ENCODE data around the gene MED13L. TPM values are rescaled to one million over a fixed set of nuclear protein-coding genes. Genes with fewer than 3 reads are reported as not detected.

The MED13L gene
- total and polyA plus RNA-seq, 2 donors (not counting 3 experiments of a cell fraction or from before 2014, with no cell fraction given) = 27.4 to 93.6 TPM

- no peak for TF ChIP-seq MYC (IDR thresholded peaks at IDR 0.05; ENCODE audit: low read depth, low read length)
- no peak for TF ChIP-seq POLR2A (IDR thresholded peaks at IDR 0.05; ENCODE audit: low read depth, low read length)
- TF ChIP-seq GATA2 (IDR thresholded peaks at IDR 0.05; ENCODE audit: insufficient read depth, insufficient read length, low read depth, low read length) = no peak
- no peak for TF ChIP-seq FOS (IDR thresholded peaks at IDR 0.05; ENCODE audit: borderline replicate concordance, insufficient read depth, low read length)
- no peak for TF ChIP-seq EZH2 (IDR thresholded peaks at IDR 0.05; ENCODE audit: borderline replicate concordance, low read depth, low read length, severe bottlenecking)
- no peak for TF ChIP-seq POLR2AphosphoS5 (IDR thresholded peaks at IDR 0.05; ENCODE audit: insufficient read depth, low read depth, low read length)
- TF ChIP-seq, protein P1, sequence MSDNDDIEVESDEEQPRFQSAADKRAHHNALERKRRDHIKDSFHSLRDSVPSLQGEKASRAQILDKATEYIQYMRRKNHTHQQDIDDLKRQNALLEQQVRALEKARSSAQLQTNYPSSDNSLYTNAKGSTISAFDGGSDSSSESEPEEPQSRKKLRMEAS (IDR thresholded peaks at IDR 0.05; ENCODE audit: insufficient read depth, insufficient read length) = no peak
- TF ChIP-seq, protein P2, sequence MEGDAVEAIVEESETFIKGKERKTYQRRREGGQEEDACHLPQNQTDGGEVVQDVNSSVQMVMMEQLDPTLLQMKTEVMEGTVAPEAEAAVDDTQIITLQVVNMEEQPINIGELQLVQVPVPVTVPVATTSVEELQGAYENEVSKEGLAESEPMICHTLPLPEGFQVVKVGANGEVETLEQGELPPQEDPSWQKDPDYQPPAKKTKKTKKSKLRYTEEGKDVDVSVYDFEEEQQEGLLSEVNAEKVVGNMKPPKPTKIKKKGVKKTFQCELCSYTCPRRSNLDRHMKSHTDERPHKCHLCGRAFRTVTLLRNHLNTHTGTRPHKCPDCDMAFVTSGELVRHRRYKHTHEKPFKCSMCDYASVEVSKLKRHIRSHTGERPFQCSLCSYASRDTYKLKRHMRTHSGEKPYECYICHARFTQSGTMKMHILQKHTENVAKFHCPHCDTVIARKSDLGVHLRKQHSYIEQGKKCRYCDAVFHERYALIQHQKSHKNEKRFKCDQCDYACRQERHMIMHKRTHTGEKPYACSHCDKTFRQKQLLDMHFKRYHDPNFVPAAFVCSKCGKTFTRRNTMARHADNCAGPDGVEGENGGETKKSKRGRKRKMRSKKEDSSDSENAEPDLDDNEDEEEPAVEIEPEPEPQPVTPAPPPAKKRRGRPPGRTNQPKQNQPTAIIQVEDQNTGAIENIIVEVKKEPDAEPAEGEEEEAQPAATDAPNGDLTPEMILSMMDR (IDR thresholded peaks at IDR 0.05; ENCODE audit: extremely low read depth in 1 of 2, insufficient read depth in 1 of 2, low read depth in 1 of 2, low read length in 2 of 2) = no peak
- dilution Hi-C loops (cut with MboI; ENCODE audit: extremely low pct_ligation_motif_present, low sequenced_read_pairs) (no loop called here), intact Hi-C loops (cut with micrococcal nuclease) (no loop called here)
- H2AFZ ChIP-seq (ENCODE audit: low read depth, low read length) = no peak overlapping the region
- H3K36me3 ChIP-seq (ENCODE audit: control insufficient read depth in 2 of 2, extremely low read depth in 1 of 2, insufficient read depth in 2 of 2, low read length in 2 of 2) = no peaks in the 10 kb centered on the region
- H3K27me3 ChIP-seq (ENCODE audit: control insufficient read depth in 2 of 2, insufficient read depth in 2 of 2, low read length in 2 of 2) = no peaks in the 10 kb centered on the region
- no TSS peak for BruUV-seq (replicated peaks)
- DNase-seq (ENCODE audit: low read depth, low spot score) = no peak
- no peaks in the 10 kb centered on the region for H3K4me1 ChIP-seq (ENCODE audit: control insufficient read depth, extremely low read depth, insufficient read depth, low read length)
- FAIRE-seq = no peak
- ChIA-PET CTCF (no interaction called here), POLR2A (no interaction called here)
- H3K79me2 ChIP-seq (ENCODE audit: control insufficient read depth, insufficient read depth, low read length) = peaks cover 73% of the 10 kb centered on the region
- H4K20me1 ChIP-seq (replicated peaks; ENCODE audit: control insufficient read depth, extremely low read depth, insufficient read depth, low read length) = peaks cover 33% of the 10 kb centered on the region
- no peaks in the 10 kb centered on the region for H3K9me3 ChIP-seq (replicated peaks; ENCODE audit: control insufficient read depth, insufficient read depth, low read length)
- no peak overlapping the region for H3K27ac ChIP-seq (ENCODE audit: insufficient read depth, low read depth, low read length)
- H3K4me3 ChIP-seq (replicated peaks in 1 of 3; ENCODE audit: insufficient read depth in 1 of 3, low read depth in 1 of 3, low read length in 3 of 3) = no peak overlapping the region
- no peak overlapping the region for H3K9ac ChIP-seq (replicated peaks; ENCODE audit: extremely low read depth, insufficient read depth, low read length)
- no peak overlapping the region for H3K4me2 ChIP-seq (ENCODE audit: insufficient read depth, low read length)
- H3K9me1 ChIP-seq (replicated peaks; ENCODE audit: control insufficient read depth, extremely low read depth, insufficient read depth, low read length) = no peaks in the 10 kb centered on the region
Observed at GRCh38 chr12:116209503-116209902, 68.0 kb downstream of the MED13L start.
